ENCODE results near the gene PFN4.

Gene PFN4

GRCh38 chr2:24075259-24075658 lies 47.9 kb downstream of the PFN4 start:
- no peak for TF ChIP-seq NFIC (IDR thresholded peaks at IDR 0.05)
- no peak for TF ChIP-seq CEBPB (IDR thresholded peaks at IDR 0.05)
- no peak for TF ChIP-seq TEAD4 (IDR thresholded peaks at IDR 0.05)
- no peak for TF ChIP-seq YY1 (IDR thresholded peaks at IDR 0.05; ENCODE audit: low read depth)
- TF ChIP-seq RAD21 (IDR thresholded peaks at IDR 0.05; ENCODE audit: low read depth): no peak
- no peak for TF ChIP-seq TAF1 (IDR thresholded peaks at IDR 0.05; ENCODE audit: low read depth)
- no peak for TF ChIP-seq EP300 (IDR thresholded peaks at IDR 0.05; ENCODE audit: borderline replicate concordance)
- TF ChIP-seq EGR1 (IDR thresholded peaks at IDR 0.05): no peak
- no peak for TF ChIP-seq ZBTB7A (IDR thresholded peaks at IDR 0.05; ENCODE audit: low read depth)
- TF ChIP-seq MAX (IDR thresholded peaks at IDR 0.05): no peak
- no peak for TF ChIP-seq CREB1 (IDR thresholded peaks at IDR 0.05; ENCODE audit: low read depth)
- no peak for TF ChIP-seq FOXM1 (IDR thresholded peaks at IDR 0.05; ENCODE audit: borderline replicate concordance, low read depth)
- no peak for TF ChIP-seq TCF12 (IDR thresholded peaks at IDR 0.05; ENCODE audit: low read depth)
- no peak for TF ChIP-seq USF1 (IDR thresholded peaks at IDR 0.05)
- no peak for TF ChIP-seq REST (IDR thresholded peaks at IDR 0.05; ENCODE audit: low read depth)

GRCh38 chr2:24073816-24074215 lies 49.3 kb downstream of the PFN4 start:
- TF ChIP-seq EGR1 (IDR thresholded peaks at IDR 0.05): no peak
- TF ChIP-seq REST (IDR thresholded peaks at IDR 0.05; ENCODE audit: low read depth): no peak
- TF ChIP-seq CEBPB (IDR thresholded peaks at IDR 0.05): no peak
- TF ChIP-seq YY1 (IDR thresholded peaks at IDR 0.05; ENCODE audit: low read depth): no peak
- TF ChIP-seq RAD21 (IDR thresholded peaks at IDR 0.05; ENCODE audit: low read depth): no peak
- TF ChIP-seq USF1 (IDR thresholded peaks at IDR 0.05): no peak
- no peak for TF ChIP-seq EP300 (IDR thresholded peaks at IDR 0.05; ENCODE audit: borderline replicate concordance)
- TF ChIP-seq TEAD4 (IDR thresholded peaks at IDR 0.05): no peak
- TF ChIP-seq FOXM1 (IDR thresholded peaks at IDR 0.05; ENCODE audit: borderline replicate concordance, low read depth): no peak
- no peak for TF ChIP-seq TCF12 (IDR thresholded peaks at IDR 0.05; ENCODE audit: low read depth)
- no peak for TF ChIP-seq CREB1 (IDR thresholded peaks at IDR 0.05; ENCODE audit: low read depth)
- no peak for TF ChIP-seq NFIC (IDR thresholded peaks at IDR 0.05)
- TF ChIP-seq ZBTB7A (IDR thresholded peaks at IDR 0.05; ENCODE audit: low read depth): no peak

- TF ChIP-seq ZBTB7A (IDR thresholded peaks at IDR 0.05; ENCODE audit: low read depth) (no peak), YY1 (IDR thresholded peaks at IDR 0.05; ENCODE audit: low read depth) (no peak), MAX (IDR thresholded peaks at IDR 0.05) (no peak), TEAD4 (IDR thresholded peaks at IDR 0.05) (no peak), REST (IDR thresholded peaks at IDR 0.05; ENCODE audit: low read depth) (no peak), RAD21 (IDR thresholded peaks at IDR 0.05; ENCODE audit: low read depth) (no peak), TCF12 (IDR thresholded peaks at IDR 0.05; ENCODE audit: low read depth) (no peak), NFIC (IDR thresholded peaks at IDR 0.05) (no peak), EP300 (IDR thresholded peaks at IDR 0.05; ENCODE audit: borderline replicate concordance) (no peak), CEBPB (IDR thresholded peaks at IDR 0.05) (no peak), TAF1 (IDR thresholded peaks at IDR 0.05; ENCODE audit: low read depth) (no peak), FOXM1 (IDR thresholded peaks at IDR 0.05; ENCODE audit: borderline replicate concordance, low read depth) (no peak), EGR1 (IDR thresholded peaks at IDR 0.05) (no peak), CREB1 (IDR thresholded peaks at IDR 0.05; ENCODE audit: low read depth) (no peak), USF1 (IDR thresholded peaks at IDR 0.05) (no peak)
Measured at GRCh38 chr2:24072259-24072658, 50.9 kb downstream of the PFN4 start.

- TF ChIP-seq CEBPB (IDR thresholded peaks at IDR 0.05) (no peak), EP300 (IDR thresholded peaks at IDR 0.05; ENCODE audit: borderline replicate concordance) (no peak), REST (IDR thresholded peaks at IDR 0.05; ENCODE audit: low read depth) (no peak), ZBTB7A (IDR thresholded peaks at IDR 0.05; ENCODE audit: low read depth) (no peak), TAF1 (IDR thresholded peaks at IDR 0.05; ENCODE audit: low read depth) (no peak), TEAD4 (IDR thresholded peaks at IDR 0.05) (no peak)
Measured at GRCh38 chr2:24065341-24065740, 57.8 kb downstream of the PFN4 start.

All from Ishikawa (cell line).